Endothelial cell of umbilical vein (primary cell): ENCODE data around the gene ZNF141.
"Not testable (repeated sequence)": the region's sequence is repeated elsewhere in the genome, so short reads cannot be mapped to it uniquely, and the experiment has no call there.

ENCODE experiments used
- CTCF ChIP-seq, 2 donors: IDR thresholded peaks; 1 replicate in 1 of 2; 2 replicates in 1 of 2; pipeline ENCODE4 v1.5.1; 2011; ENCODE audit warnings: low read length in 2 of 2, mild to moderate bottlenecking in 2 of 2, moderate library complexity in 2 of 2, control low read depth in 1 of 2, inconsistent platforms in 1 of 2, low read depth in 1 of 2; ENCODE audit not compliant: insufficient read depth in 1 of 2; ENCODE audit errors: extremely low read depth in 1 of 2
- POLR2A ChIP-seq: IDR thresholded peaks from 2 replicates; pipeline ENCODE4 v1.6.1; 2012; ENCODE audit warnings: low read depth, mild to moderate bottlenecking, control low read depth, low read length

GRCh38 chr4:304516-304915 lies 33.1 kb upstream of the ZNF141 start:
- TF ChIP-seq CTCF (IDR thresholded peaks at IDR 0.05; ENCODE audit: extremely low read depth in 1 of 2, insufficient read depth in 1 of 2, low read depth in 1 of 2, low read length in 2 of 2); POLR2A: not testable (repeated sequence)
